22Rv1 (cell line): ENCODE measurements around the gene SNX3.

Experiments used
- ZFX ChIP-seq: fragments of 450-650 bp; IDR thresholded peaks from 2 replicates; pipeline ENCODE4 v1.6.1; 2017; ENCODE audit warnings: antibody characterized with exemption, borderline replicate concordance
- TF ChIP-seq, protein P1 (sequence below): fragments of 450-650 bp; IDR thresholded peaks from 2 replicates; pipeline ENCODE4 v1.5.1; 2017; ENCODE audit warnings: mild to moderate bottlenecking

- TF ChIP-seq, protein P1, sequence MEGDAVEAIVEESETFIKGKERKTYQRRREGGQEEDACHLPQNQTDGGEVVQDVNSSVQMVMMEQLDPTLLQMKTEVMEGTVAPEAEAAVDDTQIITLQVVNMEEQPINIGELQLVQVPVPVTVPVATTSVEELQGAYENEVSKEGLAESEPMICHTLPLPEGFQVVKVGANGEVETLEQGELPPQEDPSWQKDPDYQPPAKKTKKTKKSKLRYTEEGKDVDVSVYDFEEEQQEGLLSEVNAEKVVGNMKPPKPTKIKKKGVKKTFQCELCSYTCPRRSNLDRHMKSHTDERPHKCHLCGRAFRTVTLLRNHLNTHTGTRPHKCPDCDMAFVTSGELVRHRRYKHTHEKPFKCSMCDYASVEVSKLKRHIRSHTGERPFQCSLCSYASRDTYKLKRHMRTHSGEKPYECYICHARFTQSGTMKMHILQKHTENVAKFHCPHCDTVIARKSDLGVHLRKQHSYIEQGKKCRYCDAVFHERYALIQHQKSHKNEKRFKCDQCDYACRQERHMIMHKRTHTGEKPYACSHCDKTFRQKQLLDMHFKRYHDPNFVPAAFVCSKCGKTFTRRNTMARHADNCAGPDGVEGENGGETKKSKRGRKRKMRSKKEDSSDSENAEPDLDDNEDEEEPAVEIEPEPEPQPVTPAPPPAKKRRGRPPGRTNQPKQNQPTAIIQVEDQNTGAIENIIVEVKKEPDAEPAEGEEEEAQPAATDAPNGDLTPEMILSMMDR, result no peak
- TF ChIP-seq ZFX, result no peak
Observed at GRCh38 chr6:108186226-108186625, 74.6 kb downstream of the SNX3 start.
